MV-4-11 (cell line): Measurements from ENCODE around the gene CCZ1.
"Not testable (repeated sequence)": the region's sequence is repeated elsewhere in the genome, so short reads cannot be mapped to it uniquely, and the experiment has no call there.

ENCODE experiments used
- DNase-seq: peaks from one replicate; lab custom pipeline; 2025; lab: John Stamatoyannopoulos, UW

CCZ1 gene

DNA sequence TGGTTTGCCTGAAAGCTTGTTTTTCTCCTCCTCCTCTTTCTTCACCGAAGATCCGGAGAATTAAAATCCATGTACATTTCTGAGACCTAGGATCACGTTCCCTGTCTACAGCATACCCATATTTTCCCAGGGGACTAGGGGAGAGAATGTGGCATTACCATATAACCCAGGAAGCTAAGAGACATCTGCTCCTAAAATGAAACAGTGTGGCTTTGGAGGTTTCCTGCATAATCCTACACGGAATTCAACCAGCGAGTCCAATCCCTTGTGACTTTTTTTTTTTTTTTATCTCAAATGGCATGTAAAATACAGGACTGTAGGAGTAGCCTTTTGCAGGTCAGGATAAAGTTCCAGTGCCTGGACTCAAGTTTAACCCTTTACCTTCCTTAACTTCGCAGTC is 10.3 kb downstream of the CCZ1 start:
- not testable (repeated sequence) for DNase-seq

DNA sequence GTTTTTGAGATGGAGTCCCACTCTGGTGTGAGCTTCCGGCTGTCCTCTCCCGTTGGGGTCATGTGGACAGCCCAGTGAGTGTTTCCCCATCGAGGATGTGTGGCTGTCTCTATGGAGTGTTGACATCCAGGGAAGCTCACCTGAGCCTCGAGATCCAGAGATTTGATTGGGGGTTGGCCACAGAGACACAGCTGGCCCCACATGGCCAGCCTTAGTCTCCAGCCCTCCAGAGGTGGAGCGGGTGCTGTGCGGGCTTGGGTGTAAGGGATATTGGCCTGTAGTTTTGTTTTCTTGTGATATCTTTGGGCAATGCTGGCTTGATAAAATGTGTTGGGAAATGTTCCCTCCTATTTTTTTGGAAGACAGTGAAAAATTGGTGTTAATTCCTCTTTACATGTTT is 18.0 kb downstream of the CCZ1 start:
- not testable (repeated sequence) for DNase-seq

DNA sequence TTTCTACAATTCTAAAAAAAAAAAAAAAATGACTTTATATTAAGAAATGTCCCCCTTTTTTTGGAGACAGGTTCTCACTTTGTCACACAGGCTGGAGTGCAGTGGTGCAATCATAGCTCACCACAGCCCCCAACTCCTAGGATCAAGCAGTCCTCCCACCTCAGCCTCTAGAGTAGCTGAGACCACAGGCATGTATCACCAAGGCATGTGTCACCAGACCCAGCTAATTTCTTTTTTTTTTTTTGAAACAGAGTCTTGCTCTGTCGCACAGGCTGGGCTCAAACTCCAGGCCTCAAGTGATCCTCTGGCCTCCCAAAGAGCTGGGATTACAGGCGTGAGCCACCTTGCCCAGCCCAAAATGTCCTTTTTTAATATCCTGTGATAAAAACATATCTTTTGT is 25.6 kb downstream of the CCZ1 start:
- DNase-seq, result not testable (repeated sequence)

DNA sequence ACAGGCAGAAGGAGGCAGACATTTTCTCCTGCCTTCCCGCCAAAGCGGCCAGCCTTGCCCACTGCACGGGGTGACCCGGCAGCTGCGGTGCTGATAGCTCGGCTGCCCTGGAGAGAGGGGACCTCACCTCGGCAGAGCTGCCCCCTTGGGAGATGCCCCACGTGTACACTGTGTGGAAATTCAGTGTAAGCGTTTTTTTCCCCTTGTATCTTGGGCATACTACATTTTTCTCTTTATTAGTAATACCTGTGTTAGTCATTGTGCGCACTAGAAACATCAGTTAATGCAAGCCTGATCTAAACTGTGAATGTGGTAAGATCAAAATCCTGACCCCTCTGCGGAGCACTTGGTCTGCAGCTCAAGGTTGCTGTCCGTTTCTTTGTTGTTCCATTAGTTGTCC is 26.1 kb downstream of the CCZ1 start:
- DNase-seq, result not testable (repeated sequence)

DNA sequence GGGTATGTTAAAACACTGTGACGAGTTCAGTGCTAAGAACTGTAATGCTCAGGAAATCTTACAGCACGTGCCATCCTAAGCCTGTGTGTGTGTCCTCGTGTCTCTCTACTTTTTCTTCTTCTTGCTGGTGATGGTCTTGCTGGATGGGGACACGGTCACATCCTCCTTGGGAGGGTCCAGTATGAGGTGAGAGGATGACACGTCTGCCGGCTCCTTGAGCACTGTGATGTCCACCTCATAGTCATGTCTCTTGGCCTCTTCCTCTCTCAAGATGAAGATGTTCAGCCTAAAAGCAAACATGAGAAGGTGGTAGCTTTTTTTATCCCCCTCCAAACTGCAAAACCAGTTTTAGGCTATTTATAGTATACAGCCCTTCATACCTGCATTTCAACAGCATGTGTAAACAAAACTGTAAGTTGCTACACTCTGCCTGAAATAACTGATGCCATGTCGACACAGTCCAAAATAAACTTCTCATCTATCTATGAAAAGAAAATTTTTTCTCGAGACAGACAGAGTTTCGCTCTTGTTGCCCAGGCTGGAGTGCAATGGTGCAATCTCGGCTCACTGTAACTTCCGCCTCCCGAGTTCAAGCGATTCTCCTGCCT is 27.8 kb downstream of the CCZ1 start:
- not testable (repeated sequence) for DNase-seq

DNA sequence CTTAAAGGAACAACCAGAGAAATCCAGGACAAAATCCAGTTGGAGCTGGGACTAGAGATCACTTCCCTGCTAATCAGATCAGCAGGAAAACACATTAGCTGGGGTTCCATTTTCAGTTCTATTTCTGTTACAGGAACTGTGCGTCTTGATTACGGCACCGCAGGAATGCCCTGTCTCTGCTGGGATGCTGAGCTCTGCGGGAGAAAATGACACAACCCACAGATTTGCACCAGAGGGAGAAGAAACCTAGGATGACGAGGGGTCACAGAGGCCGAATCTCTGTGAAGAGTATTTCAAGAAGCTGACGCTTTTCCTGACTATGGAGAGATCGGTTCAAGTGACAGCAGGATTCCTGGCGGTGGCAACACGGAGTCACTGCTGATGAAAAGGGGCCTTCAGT is 31.8 kb downstream of the CCZ1 start:
- DNase-seq, result not testable (repeated sequence)

DNA sequence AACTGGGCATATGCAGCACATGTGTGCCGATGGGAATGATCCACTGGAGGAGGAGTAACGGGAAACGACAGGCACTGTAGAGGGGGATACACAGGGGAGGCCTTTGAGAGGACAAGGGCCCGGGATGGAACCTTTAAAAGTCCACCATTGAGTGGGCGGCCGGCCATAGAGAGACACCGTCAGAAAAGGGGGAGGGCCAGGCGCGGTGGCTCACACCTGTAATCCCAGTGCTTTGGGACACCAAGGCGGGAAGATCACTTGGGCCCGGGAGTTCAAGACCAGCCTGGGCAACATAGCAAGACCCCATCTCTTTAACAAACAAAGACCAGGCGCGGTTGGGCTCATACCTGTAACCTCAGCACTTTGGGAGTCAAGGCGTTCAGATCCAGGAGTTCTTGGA is 32.7 kb downstream of the CCZ1 start:
- DNase-seq, result not testable (repeated sequence)

DNA sequence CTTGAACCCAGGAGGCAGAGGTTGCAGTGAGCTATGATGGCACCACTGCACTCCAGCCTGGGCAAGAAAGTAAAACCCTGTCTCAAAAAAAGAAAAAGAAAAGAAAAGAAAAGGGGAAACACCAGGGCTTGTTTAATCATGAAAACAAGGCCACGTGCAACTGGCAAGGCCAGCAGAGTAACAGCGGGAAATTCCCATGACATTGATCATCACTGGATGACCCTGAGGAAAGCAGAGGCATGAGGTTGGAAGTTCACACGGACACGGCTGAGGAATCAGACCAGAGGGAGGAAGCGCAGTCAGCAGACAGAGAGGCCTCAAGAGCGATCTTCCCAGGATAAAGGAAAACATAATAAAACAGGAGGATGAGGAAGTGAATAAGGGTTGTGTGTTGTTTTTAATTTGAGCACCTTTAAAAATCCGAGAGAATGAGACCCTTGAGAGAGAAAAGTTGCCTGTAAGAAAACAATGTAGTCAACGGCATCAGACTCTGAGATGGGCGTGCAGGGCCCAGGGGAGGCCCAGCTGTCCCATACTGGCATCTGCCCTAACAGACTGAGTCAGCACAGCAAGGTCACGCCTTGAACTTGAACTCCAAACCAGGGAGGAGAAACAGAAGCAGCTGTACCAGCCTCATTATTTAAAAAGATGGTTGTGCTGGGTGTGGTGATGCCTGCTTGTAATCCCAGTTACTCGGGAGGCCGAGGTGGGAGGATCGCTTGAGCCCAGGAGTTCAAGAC is 33.5 kb downstream of the CCZ1 start:
- DNase-seq, result not testable (repeated sequence)

DNA sequence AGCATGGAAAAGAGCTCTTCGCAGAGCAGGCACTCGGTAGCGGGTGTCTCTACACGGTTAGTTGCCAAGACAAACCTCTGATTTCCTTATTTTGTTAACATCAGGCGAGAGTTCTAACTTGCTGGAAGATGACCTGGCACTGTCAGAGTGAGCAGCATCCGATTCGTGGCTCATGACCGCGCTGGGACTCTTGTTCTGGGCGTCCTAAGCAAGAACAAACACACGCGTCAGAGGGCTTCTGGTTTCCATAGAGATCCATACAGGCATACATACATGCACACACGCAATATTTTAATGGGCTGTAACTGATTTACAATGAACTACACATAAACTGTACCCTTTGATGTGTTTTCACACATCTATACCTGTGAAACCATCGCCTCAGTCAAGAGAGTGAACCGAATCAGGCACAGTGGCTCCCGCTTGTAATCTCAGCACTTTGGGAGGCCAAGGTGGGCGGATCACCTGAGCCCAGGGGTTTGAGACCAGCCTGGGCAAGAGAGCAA is 36.5 kb downstream of the CCZ1 start:
- not testable (repeated sequence) for DNase-seq

DNA sequence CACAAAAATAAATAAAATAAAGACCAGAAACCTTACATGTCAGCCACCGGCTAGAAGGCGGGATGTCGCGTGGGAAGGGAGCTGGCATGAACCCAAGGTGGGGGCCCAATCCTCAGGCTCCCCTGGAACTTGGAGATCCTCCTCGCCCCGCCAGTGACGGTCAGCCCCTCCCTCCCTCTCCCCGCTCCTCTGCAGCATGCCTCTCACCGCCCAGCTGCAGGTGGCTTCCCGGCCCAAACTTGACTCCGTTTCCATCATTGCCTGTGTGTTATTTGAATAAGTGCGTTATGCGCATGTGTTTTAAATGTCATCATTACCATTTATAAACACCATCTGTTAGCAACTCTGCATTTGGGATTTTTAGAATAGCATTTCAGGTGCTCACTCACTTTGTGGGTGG is 64.7 kb downstream of the CCZ1 start:
- DNase-seq, result not testable (repeated sequence)

DNA sequence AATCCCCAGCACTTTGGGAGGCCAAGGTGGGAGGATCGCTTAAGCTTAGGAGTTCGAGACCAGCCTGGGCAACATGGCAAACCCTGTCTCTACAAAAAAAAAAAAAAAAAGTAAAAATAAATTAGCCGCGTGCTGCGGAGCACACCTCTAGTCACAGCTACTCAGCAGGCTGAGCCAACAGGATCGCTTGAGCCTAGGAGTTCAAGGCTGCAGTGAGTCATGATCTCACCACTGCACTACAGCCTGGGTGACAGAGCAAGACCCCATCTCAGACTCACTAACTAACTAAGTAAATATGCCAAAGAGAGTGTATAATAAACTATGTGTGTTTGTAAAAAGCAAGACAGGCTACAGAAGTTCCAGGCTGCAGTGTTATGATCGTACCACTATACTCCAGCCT is 65.3 kb downstream of the CCZ1 start:
- not testable (repeated sequence) for DNase-seq

DNA sequence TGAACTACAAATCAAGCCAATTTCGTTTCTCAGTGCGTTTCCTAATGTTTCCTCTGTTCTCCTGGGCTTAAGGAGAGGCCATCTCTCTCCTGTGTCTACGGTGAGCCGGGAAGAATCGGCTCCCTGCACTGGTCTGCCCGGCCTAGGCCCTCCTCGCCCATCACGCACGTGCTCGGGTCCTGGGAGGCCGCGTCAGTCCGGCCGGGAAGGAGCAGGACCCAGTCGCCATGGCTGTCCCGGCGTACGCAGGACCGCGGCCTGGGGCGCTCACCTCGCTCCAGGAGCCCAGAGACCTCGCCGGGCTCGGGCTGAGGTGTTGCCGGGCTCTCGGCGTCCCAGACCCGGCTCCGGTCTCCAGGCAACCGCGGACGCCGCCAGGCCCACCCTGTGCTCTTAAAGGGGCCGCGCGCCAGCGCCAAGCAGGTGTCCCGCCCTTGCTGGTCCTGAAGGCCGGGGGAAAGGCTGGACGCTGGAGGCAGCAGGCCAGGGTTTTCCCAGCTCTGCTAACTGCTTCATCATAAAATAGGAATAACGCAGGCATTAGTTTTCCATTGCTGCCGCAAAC is 71.9 kb downstream of the CCZ1 start, which contains the start of gene RSPH10B:
Gene RSPH10B (minus strand): TSS at position 343 of the 565 bp plus-strand sequence. CDS start 3,573 bp downstream, outside the sequence.
- not testable (repeated sequence) for DNase-seq

DNA sequence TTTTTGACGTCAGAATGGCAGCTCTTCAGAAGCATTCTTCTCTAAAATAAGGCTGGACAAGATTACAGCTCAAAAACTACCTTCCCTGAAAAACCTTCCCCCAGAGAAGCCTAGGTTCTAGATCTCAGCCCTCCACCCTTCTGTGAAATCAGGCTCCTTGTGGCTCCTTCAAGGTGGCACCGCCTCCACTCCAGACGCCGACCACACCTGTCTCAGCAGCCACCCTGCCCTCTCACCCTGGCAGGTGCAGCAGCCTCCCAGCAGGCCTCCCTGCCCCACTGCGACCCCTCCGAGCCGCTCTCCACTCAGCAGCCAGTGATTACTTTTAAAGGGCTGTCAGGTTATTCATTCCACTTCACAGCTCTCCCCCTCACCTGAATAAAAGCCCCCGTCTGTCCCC is 75.0 kb downstream of the CCZ1 start:
- DNase-seq, result not testable (repeated sequence)
